ENCODE data around the gene ETV6.

ETV6 gene

DNA sequence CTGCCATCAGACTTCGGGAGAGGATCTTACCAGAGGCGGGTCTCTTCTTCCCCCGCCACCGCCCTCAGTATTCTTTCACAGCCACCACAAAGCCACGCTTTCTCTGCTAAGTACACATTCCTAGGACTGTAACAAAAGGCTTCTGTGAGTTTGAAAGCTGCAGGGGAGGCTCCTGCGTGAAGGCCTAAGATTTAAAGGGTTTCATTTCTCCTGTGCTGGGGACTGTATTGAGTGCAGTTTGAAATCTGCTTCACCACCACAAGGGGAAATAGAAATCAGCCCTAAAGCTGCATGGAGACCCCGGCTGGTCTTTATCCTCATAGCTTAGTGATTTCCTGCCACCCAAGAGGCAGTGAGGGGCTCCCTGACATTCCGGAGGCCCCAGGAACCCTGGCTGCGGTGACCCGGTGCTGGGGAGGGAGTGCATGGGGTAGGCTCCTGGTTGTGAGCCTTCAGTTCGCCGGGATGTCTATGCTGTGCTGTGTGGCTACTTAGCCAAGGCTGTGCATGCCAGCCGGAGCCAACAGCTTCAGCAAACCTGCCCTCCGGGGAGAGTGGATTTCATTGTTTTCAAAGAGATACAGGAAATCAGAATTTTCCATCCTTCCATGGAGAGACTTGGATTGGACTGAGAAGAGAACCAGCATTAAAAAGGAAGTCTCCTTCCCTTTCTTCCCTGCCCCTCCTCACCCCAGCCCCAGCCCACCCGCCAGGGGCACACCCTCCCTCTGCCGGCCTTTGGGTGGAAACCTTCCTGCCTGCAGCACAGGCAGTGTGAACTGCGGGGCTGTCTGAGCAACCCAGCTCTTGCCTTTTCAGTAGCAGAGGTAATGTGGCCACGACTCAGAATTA, 163.3 kb downstream of the ETV6 start:
- Mint-ChIP-seq H3K27ac (peak overlapping the region; percentile 71), H3K4me1 (ENCODE audit: low read depth) (peaks cover 51% of the 10 kb centered on the region), H3K9me3 (no peaks in the 10 kb centered on the region), H3K4me3 (peak overlapping the region; percentile 9), H3K36me3 (ENCODE audit: low read depth) (peaks cover 23% of the 10 kb centered on the region), H3K27me3 (peaks cover 4% of the 10 kb centered on the region)

DNA sequence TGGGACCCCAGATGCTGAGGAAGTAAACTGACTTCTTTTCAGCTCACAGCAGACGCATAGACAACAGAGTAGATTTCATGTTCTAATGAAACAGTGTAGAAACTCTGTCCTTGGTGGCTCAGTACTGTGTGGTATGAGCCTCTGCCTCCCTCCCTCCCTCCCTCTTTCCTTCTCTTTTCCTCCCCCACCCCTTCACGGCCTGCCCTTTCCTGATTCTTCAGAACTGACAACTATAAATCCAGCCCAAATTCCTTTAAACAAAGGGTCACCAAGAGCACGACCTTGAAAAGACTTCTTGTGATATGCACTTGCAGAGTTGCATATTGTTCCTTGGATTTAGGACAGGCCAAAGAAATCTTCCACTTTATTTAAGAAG, 164.0 kb downstream of the ETV6 start:
- Mint-ChIP-seq H3K36me3 (ENCODE audit: low read depth) (peaks cover 20% of the 10 kb centered on the region), H3K4me3 (peak overlapping the region; percentile 9), H3K4me1 (ENCODE audit: low read depth) (peaks cover 55% of the 10 kb centered on the region), H3K9me3 (no peaks in the 10 kb centered on the region), H3K27me3 (peaks cover 4% of the 10 kb centered on the region), H3K27ac (no peak overlapping the region)

DNA sequence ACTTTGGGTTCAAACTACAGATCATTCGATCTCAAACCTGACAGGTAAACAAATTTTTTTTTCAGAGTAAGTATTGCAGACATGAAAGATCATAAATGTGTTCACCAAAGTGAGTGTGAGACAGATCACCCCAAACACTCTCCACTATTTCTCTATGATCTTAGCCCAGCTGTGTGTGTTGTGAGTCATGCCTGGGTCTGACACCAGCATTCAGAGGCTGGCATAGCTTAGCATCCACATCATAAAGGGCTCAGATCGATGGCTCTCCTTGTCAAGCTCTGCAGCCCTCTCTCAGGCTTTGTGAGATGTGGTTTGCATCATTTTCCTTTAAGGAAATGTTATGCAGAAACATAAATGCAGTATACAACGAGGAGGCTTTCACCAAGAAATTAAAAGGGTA, 164.9 kb downstream of the ETV6 start:
- H3K9me3 Mint-ChIP-seq: no peaks in the 10 kb centered on the region
- no peak overlapping the region for H3K4me3 Mint-ChIP-seq
- peaks cover 14% of the 10 kb centered on the region for H3K36me3 Mint-ChIP-seq (ENCODE audit: low read depth)
- peaks cover 55% of the 10 kb centered on the region for H3K4me1 Mint-ChIP-seq (ENCODE audit: low read depth)
- peak overlapping the region; percentile 45 for H3K27ac Mint-ChIP-seq
- peaks cover 4% of the 10 kb centered on the region for H3K27me3 Mint-ChIP-seq

DNA sequence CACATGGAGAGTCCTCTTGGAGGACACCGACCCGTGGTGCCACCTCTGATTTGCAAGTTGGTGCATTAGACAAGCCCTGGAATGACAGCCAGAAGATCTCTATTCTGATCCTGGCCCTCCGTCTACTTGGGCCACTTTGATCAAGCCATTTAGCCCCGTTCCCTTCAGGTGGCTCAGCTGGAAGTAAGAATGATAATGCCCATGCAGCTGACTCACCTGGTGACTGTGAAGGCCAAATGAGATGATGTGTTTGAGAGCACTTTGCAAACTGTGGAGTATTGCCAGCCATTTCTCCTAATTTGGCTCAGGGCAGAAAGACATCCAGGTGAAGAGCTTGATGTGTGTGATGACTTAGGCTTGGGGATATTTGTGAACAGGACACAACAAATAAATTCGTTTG, 165.9 kb downstream of the ETV6 start:
- H3K4me3 Mint-ChIP-seq: no peak overlapping the region

DNA sequence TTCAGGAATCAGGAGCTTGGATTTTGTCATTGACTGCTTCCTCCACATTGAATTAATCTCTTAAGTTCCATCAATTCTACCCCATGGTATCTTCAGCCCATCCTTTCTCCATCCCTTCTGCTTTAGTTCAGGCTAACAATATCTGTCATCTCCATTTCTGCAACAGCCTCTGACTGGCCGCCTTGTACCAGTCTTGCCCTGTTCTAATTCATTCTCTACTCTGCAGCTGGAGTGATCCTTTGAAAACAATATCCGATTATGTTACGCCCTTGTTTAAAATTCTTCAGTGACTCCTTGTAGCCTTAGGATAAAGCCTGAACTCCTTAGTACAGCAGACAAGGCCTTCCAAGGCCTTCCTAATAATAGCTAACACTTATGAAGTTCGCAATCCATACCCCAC, 170.2 kb downstream of the ETV6 start:
- no peak overlapping the region for H3K4me3 Mint-ChIP-seq
- H3K4me1 Mint-ChIP-seq (ENCODE audit: low read depth): peaks cover 28% of the 10 kb centered on the region
- H3K27ac Mint-ChIP-seq: no peak overlapping the region
- H3K27me3 Mint-ChIP-seq: no peaks in the 10 kb centered on the region
- H3K36me3 Mint-ChIP-seq (ENCODE audit: low read depth): peaks cover 19% of the 10 kb centered on the region
- H3K9me3 Mint-ChIP-seq: no peaks in the 10 kb centered on the region

More for the DNA sequence above, 165.9 kb downstream of the ETV6 start:
- peaks cover 55% of the 10 kb centered on the region for H3K4me1 Mint-ChIP-seq (ENCODE audit: low read depth)
- peaks cover 14% of the 10 kb centered on the region for H3K36me3 Mint-ChIP-seq (ENCODE audit: low read depth)
- H3K27me3 Mint-ChIP-seq: peaks cover 4% of the 10 kb centered on the region
- H3K9me3 Mint-ChIP-seq: no peaks in the 10 kb centered on the region
- no peak overlapping the region for H3K27ac Mint-ChIP-seq

DNA sequence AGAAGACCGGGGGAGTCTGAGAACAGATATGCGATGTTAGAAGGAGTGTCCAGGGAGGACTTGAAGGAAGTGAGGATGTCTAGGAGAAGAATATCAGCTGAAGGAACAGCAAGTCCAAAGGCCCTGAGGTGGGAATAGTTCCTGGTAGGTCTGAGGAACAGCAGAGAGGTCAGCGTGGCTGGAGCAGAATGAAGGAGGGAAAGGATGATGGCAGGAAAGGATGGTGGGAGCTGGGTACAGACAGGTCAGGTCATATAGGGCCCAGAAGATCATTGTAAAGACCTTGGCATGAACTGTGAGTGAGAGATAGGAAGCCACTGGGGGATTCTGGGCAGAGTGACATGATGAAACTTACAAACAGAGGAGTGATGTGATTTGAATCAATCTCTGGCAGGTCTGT, 171.0 kb downstream of the ETV6 start:
- Mint-ChIP-seq H3K27ac (no peak overlapping the region), H3K27me3 (no peaks in the 10 kb centered on the region), H3K36me3 (ENCODE audit: low read depth) (peaks cover 28% of the 10 kb centered on the region), H3K9me3 (no peaks in the 10 kb centered on the region), H3K4me1 (ENCODE audit: low read depth) (peaks cover 30% of the 10 kb centered on the region), H3K4me3 (no peak overlapping the region)

DNA sequence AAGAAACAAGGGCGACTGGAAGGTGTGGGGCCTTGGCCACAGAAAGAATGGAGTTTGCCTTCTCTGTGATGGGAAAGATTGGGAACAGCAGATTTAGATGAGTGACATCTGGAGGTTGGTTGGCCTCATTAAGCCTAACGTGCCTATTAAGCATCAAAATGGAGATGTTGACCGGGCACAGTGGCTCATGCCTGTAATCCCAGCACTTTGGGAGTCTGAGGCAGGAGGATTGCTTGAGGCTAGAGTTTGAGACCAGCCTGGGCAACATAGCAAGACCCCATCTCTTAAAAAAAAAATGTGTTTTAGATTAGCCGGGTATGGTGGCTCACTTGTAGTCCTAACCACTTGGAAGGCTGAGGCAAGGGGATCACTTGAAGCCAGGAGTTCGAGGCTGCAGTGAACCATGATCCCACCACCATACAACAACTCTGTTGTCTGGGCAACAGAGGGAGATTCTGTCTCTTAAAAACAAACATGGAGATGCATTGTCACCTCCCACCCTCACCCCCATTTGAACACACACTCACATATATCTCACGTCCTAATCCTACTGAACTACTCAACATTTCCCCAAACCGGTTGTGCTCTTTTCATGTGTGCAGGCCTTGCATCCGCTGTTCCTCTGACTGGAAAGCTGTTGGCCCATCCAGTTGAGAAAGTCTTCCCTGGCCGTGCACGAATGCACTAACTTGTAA, 172.1 kb downstream of the ETV6 start:
- peaks cover 39% of the 10 kb centered on the region for H3K4me1 Mint-ChIP-seq (ENCODE audit: low read depth)
- H3K9me3 Mint-ChIP-seq: no peaks in the 10 kb centered on the region
- peaks cover 34% of the 10 kb centered on the region for H3K36me3 Mint-ChIP-seq (ENCODE audit: low read depth)
- peak overlapping the region; percentile 78 for H3K27ac Mint-ChIP-seq
- H3K27me3 Mint-ChIP-seq: no peaks in the 10 kb centered on the region
- H3K4me3 Mint-ChIP-seq: no peak overlapping the region

DNA sequence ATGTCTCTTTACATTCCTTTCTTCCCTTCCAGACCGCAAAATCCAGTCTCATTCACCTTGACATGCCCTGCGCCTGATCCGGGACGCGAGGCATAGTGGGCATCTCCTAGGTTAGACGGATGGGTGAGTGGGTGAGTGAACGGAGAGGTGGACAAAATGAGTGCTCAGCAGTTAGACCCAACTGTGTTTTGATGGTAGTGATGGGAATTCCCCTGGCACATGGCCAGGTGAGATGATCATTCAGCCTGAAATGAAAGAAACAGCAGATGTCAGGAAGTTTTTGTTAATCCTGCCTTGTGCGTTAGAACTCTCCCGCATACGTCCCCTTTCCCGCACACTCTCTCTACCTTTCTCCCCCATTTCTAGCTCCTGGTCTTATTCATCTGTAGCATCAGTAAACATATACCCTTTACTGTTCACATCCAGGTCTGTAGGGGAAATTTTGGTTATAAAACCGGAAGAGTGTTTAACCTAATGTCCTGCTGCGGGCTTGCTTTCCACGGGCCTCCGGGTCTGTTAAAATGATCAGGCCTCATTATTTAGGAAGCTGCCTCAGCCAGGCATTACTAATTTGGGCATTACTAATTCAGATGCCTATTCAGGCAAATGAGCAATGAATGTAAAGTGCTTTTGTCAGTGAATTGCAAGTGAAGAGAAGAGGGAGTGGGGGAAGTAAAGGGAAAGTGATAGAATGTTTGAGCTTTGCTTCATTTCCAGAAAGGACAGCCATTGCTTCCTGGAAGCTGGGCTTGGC, 172.8 kb downstream of the ETV6 start:
- H3K36me3 Mint-ChIP-seq (ENCODE audit: low read depth): peaks cover 36% of the 10 kb centered on the region
- H3K4me3 Mint-ChIP-seq: peak overlapping the region; percentile 21
- H3K27me3 Mint-ChIP-seq: no peaks in the 10 kb centered on the region
- H3K9me3 Mint-ChIP-seq: no peaks in the 10 kb centered on the region
- peaks cover 42% of the 10 kb centered on the region for H3K4me1 Mint-ChIP-seq (ENCODE audit: low read depth)
- H3K27ac Mint-ChIP-seq: peak overlapping the region; percentile 78

DNA sequence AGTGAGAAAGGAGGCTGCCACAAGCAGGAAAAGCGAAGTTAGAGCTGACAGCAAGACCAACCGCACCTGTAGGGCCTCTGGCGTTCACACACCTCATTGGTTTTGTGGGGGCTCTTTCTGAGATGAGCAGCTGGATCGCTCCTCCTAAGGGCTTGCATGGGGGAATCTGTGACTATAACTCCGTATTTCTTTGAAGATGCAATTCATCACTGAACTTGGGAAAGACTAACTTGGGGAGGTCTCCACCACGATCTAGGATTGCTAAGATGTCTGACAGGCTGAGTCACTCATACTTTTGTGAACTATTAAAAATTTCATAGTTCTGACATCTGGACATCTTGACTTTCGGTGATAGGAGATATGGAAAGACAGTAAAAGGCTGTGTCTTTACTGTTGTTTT, 173.6 kb downstream of the ETV6 start:
- Mint-ChIP-seq H3K27ac (peak overlapping the region; percentile 78), H3K36me3 (ENCODE audit: low read depth) (peaks cover 29% of the 10 kb centered on the region), H3K4me1 (ENCODE audit: low read depth) (peaks cover 34% of the 10 kb centered on the region), H3K4me3 (no peak overlapping the region), H3K27me3 (no peaks in the 10 kb centered on the region), H3K9me3 (no peaks in the 10 kb centered on the region)

DNA sequence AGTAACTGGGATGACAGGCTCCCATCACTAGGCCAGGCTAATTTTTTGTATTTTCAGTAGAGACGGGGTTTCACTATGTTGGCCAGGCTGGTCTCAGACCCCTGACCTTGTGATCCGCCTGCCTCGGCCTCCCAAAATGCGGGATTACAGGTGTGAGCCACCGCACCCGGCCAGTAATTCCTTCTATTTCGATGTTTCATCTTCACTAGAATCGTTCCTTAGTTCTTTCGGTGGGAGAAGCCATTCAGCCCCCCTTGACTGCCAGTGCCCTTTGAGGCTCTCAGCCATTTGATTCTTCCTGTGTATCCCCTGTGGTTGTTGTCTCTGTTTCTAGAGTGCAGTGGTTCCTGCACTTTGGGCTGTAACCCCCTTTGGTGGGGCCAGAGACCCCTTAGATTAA, 174.1 kb downstream of the ETV6 start:
- Mint-ChIP-seq H3K36me3 (ENCODE audit: low read depth) (peaks cover 29% of the 10 kb centered on the region), H3K27ac (peak overlapping the region; percentile 53), H3K4me1 (ENCODE audit: low read depth) (peaks cover 33% of the 10 kb centered on the region), H3K4me3 (no peak overlapping the region), H3K9me3 (no peaks in the 10 kb centered on the region), H3K27me3 (no peaks in the 10 kb centered on the region)

DNA sequence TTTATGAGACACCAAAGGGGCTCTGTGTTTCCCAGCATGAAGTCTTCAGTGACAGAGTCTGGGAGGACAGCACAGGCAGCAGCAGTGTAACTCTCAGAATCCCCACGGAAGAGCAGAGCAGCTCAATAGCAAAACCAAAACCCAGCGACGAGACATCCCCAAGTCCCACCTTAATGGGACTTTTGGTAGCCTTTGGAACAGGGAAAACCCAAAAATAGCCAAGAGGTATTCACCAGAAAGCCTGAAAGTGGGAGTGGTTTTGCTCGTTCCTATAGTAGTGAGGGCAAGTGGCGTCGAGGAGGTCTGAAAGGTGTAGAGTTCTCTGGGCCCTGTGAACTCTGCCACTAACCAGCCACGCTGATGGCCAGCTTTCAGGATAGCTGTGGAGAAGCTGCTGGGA, 174.6 kb downstream of the ETV6 start:
- peaks cover 33% of the 10 kb centered on the region for H3K4me1 Mint-ChIP-seq (ENCODE audit: low read depth)
- no peaks in the 10 kb centered on the region for H3K9me3 Mint-ChIP-seq
- H3K36me3 Mint-ChIP-seq (ENCODE audit: low read depth): peaks cover 29% of the 10 kb centered on the region
- no peaks in the 10 kb centered on the region for H3K27me3 Mint-ChIP-seq
- peak overlapping the region; percentile 53 for H3K27ac Mint-ChIP-seq
- H3K4me3 Mint-ChIP-seq: no peak overlapping the region

DNA sequence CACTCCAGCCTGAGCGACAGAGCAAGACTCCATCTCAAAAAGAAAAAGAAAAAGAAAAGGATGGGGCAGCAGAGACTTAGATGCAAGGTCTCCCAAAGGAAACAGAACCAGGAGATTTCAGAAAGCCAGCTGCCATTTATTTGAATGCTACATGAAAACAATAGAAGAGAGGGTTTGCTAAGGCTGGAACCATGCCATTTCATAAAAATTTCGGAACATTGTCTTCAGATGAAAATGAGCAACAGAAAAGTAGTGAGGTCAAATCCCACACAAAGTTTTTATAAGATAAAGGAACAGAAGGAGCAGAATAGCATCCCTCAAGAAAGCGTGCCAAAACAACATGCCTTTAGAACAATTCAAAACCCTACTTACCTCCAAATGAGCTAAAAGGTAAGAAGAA, 175.3 kb downstream of the ETV6 start:
- Mint-ChIP-seq H3K4me1 (ENCODE audit: low read depth) (peaks cover 33% of the 10 kb centered on the region), H3K4me3 (no peak overlapping the region), H3K9me3 (no peaks in the 10 kb centered on the region), H3K36me3 (ENCODE audit: low read depth) (peaks cover 29% of the 10 kb centered on the region), H3K27ac (peak overlapping the region; percentile 59), H3K27me3 (no peaks in the 10 kb centered on the region)

DNA sequence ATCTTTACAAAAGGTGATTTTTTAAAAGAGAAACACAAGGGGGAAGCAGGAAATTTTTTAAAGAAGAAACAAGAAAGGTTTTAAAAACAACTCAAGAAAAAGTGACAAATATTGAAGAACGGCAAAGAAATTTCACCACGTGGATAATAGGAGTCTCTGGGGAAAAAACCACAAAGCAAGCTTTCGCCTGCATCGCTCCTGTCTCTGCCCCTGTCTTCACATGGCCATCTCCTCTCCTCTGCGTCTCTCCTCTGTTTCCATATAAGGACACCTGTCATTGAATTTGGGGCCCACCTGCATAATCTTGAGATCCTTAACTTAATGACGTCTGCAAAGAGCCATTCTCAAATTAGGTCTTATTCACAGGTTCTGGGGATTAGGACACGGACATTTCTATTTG, 175.8 kb downstream of the ETV6 start:
- H3K4me1 Mint-ChIP-seq (ENCODE audit: low read depth): peaks cover 33% of the 10 kb centered on the region
- H3K4me3 Mint-ChIP-seq: no peak overlapping the region
- H3K9me3 Mint-ChIP-seq: no peaks in the 10 kb centered on the region
- H3K27me3 Mint-ChIP-seq: no peaks in the 10 kb centered on the region
- H3K27ac Mint-ChIP-seq: peak overlapping the region; percentile 59
- peaks cover 29% of the 10 kb centered on the region for H3K36me3 Mint-ChIP-seq (ENCODE audit: low read depth)

DNA sequence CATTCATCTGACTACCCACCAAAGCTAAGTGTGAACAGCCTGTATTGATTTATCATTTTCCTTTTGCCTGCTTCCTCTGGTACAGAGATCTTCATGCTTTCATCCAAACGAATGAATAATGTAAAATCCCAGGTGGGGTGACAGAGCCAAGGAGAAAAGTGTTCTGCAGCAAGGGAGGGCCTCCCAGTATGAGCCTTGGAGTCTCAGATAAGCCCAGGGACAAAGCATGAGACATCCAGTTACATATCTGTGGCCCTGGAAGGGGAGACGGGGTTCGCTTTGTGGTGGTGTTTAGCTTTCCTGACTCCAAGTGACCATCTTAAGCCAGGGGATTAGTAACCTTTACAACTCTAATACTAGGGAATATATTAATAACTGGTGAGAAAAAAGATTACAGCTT, 177.1 kb downstream of the ETV6 start:
- no peaks in the 10 kb centered on the region for H3K27me3 Mint-ChIP-seq
- no peak overlapping the region for H3K4me3 Mint-ChIP-seq
- no peaks in the 10 kb centered on the region for H3K9me3 Mint-ChIP-seq
- H3K36me3 Mint-ChIP-seq (ENCODE audit: low read depth): peaks cover 29% of the 10 kb centered on the region
- peak overlapping the region; percentile 56 for H3K27ac Mint-ChIP-seq
- H3K4me1 Mint-ChIP-seq (ENCODE audit: low read depth): peaks cover 33% of the 10 kb centered on the region
